CD14-positive monocyte (primary cell): ENCODE results near the gene PRDM7. TPM values are rescaled to one million over a fixed set of nuclear protein-coding genes. Genes with fewer than 3 reads are reported as not detected.
A peak's percentile ranks its signal among the peaks of the same experiment; 100 is the strongest.
"Not testable (repeated sequence)": the region's sequence is repeated elsewhere in the genome, so short reads cannot be mapped to it uniquely, and the experiment has no call there.

Experiments
- DNase-seq, 3 donors: peaks; one replicate each; pipeline ENCODE4 v3.0.0-alpha.2; 2011 to 2022
- H2AFZ ChIP-seq: 2 replicates; pipeline ENCODE4 v1.6.0; 2012; ENCODE audit warnings: mild to moderate bottlenecking, low read depth, low read length, inconsistent platforms; ENCODE audit not compliant: insufficient read depth, poor library complexity, severe bottlenecking
- H3K27ac ChIP-seq, 2 donors: 1 replicate in 1 of 2; 2 replicates in 1 of 2; pipeline ENCODE4 v1.5.1; 2012 to 2013; ENCODE audit warnings: low read length in 2 of 2, control low read depth in 1 of 2, inconsistent platforms in 1 of 2, low read depth in 1 of 2, mild to moderate bottlenecking in 1 of 2
- H3K27me3 ChIP-seq, 2 donors: one replicate each; pipeline versions ENCODE4 v1.6.0 to v1.6.1; 2011 to 2013; ENCODE audit warnings: low read length in 2 of 2; ENCODE audit not compliant: control insufficient read depth in 2 of 2, insufficient read depth in 2 of 2
- H3K36me3 ChIP-seq, 2 donors: replicated peaks in 1 of 2; 1 replicate in 1 of 2; 2 replicates in 1 of 2; pipeline versions ENCODE4 v1.5.1 to v1.6.1; 2012 to 2013; ENCODE audit warnings: low read length in 2 of 2, control low read depth in 1 of 2, inconsistent platforms in 1 of 2, mild to moderate bottlenecking in 1 of 2; ENCODE audit not compliant: insufficient read depth in 2 of 2, control insufficient read depth in 1 of 2
- H3K4me1 ChIP-seq, 2 donors: 1 replicate in 1 of 2; 2 replicates in 1 of 2; pipeline versions ENCODE4 v1.5.1 to v1.6.1; 2012 to 2013; ENCODE audit warnings: low read length in 2 of 2, control low read depth in 1 of 2, inconsistent platforms in 1 of 2, mild to moderate bottlenecking in 1 of 2, moderate library complexity in 1 of 2; ENCODE audit not compliant: insufficient read depth in 2 of 2, control insufficient read depth in 1 of 2
- H3K4me2 ChIP-seq: replicated peaks from 2 replicates; pipeline ENCODE3; 2012; ENCODE audit warnings: low read length, moderate library complexity, mild to moderate bottlenecking; ENCODE audit not compliant: poor library complexity, severe bottlenecking; ENCODE audit errors: extremely low read depth
- H3K4me3 ChIP-seq, 3 experiments: fragments of 200-600 bp in 1 of 3; sonication (generic) in 1 of 3; replicated peaks in 1 of 3; 1 replicate in 2 of 3; 2 replicates in 1 of 3; pipeline ENCODE4 v1.5.1; 2011 to 2013; ENCODE audit warnings: low read length in 3 of 3, mild to moderate bottlenecking in 3 of 3, control low read depth in 2 of 3, low read depth in 2 of 3, inconsistent platforms in 1 of 3, moderate library complexity in 1 of 3
- H3K79me2 ChIP-seq: 2 replicates; pipeline ENCODE4 v1.6.0; 2012; ENCODE audit warnings: mild to moderate bottlenecking, control low read depth, inconsistent platforms, low read length, moderate library complexity; ENCODE audit not compliant: insufficient read depth
- H3K9ac ChIP-seq: 2 replicates; pipeline ENCODE4 v1.6.0; 2017; ENCODE audit warnings: low read length, mild to moderate bottlenecking; ENCODE audit not compliant: insufficient read depth, poor library complexity, severe bottlenecking
- H3K9me3 ChIP-seq, 2 donors: replicated peaks in 1 of 2; 1 replicate in 1 of 2; 2 replicates in 1 of 2; pipeline versions ENCODE4 v1.5.1 to v1.6.1; 2012 to 2013; ENCODE audit warnings: low read length in 2 of 2, control low read depth in 1 of 2; ENCODE audit not compliant: control insufficient read depth in 1 of 2, insufficient read depth in 1 of 2
- H4K20me1 ChIP-seq: 2 replicates; pipeline ENCODE4 v1.6.0; 2012; ENCODE audit warnings: mild to moderate bottlenecking, low read length, control low read depth, moderate library complexity; ENCODE audit not compliant: insufficient read depth
- H3K27ac Mint-ChIP-seq, 7 donors: one replicate each; pipeline ENCODE4 v1.8.0; 2020; ENCODE audit warnings: mild to moderate bottlenecking in 7 of 7, mixed read lengths in 7 of 7, moderate library complexity in 6 of 7, inconsistent platforms in 2 of 7
- H3K27me3 Mint-ChIP-seq, 3 donors: one replicate each; pipeline ENCODE4 v1.8.0; 2021 to 2022; ENCODE audit warnings: low read depth in 3 of 3, mild to moderate bottlenecking in 3 of 3, mixed read lengths in 3 of 3, moderate library complexity in 3 of 3, inconsistent platforms in 1 of 3
- H3K36me3 Mint-ChIP-seq, 2 donors: one replicate each; pipeline ENCODE4 v1.8.0; 2020; ENCODE audit warnings: mixed read lengths in 2 of 2, inconsistent platforms in 1 of 2, mild to moderate bottlenecking in 1 of 2
- H3K4me1 Mint-ChIP-seq: one replicate; pipeline ENCODE4 v1.8.0; 2020; ENCODE audit warnings: mild to moderate bottlenecking, mixed read lengths
- H3K4me3 Mint-ChIP-seq, 2 donors: one replicate each; pipeline ENCODE4 v1.8.0; 2020; ENCODE audit warnings: mild to moderate bottlenecking in 2 of 2, mixed read lengths in 2 of 2, moderate library complexity in 1 of 2
- H3K9me3 Mint-ChIP-seq, 7 donors: one replicate each; pipeline ENCODE4 v1.8.0; 2020 to 2022; ENCODE audit warnings: mixed read lengths in 7 of 7, mild to moderate bottlenecking in 6 of 7, moderate library complexity in 6 of 7, inconsistent platforms in 2 of 7
- WGBS: methylation state at CpG from one replicate; pipeline ENCODE4 v1.1.5; 2013; ENCODE audit warnings: missing lambda C conversion rate; ENCODE audit not compliant: insufficient coverage; 5-methylcytosine and 5-hydroxymethylcytosine counted together
- intact Hi-C, 2 donors: fragments of 100-400 bp; cut with micrococcal nuclease; formaldehyde crosslinking; loops; one replicate each; pipeline versions ENCODE4 v1.15.0 to v1.15.1; 2023
- polyA plus RNA-seq, 3 donors: library from polyadenylated mRNA; depleted of rRNA in 1 of 3; unstranded in 2 of 3; stranded (reverse) in 1 of 3; fragments of 300-500 nt in 2 of 3; fragments of >200 nt in 1 of 3; fragmentation: Illumina TruSeq in 2 of 3; gene quantifications; 1 replicate in 2 of 3; 2 replicates in 1 of 3; pipeline ENCODE4 v1.2.3, GENCODE V29; 2012 to 2021
- TF ChIP-seq, protein P1 (sequence below): fragments of 200-600 bp; IDR thresholded peaks from one replicate; pipeline ENCODE4 v1.8.0; 2022; ENCODE audit warnings: antibody characterized with exemption, mild to moderate bottlenecking

The PRDM7 gene
- polyA plus RNA-seq, 3 donors: not detected

DNA sequence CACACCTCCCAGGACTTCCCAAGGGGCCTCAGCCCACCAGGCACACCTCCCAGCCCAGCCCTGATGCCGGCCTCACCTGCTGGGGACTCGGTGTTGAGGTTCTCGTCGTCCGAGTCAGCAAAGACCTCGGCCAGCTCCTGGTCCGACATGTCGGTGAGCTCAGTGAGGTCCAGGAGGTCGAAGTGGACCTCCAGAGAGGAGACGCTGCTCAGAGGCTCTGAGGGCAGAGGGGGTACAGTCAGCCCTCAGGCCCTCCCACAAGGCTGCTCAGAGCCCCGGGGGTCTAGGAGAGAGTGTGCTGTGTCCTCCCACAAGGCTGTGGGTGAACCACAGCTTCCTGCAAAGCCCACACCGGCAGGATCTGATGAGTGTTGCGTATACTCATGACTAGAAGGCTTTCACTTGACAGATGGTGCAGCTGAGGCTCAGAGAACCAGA, 68.4 kb downstream of the PRDM7 start:
- 1% methylated on average over 12 of the region's 13 CpGs for WGBS
- no peaks in the 10 kb centered on the region for H3K9me3 Mint-ChIP-seq
- Histone ChIP-seq H3K4me2 (no peak overlapping the region), H3K27ac (no peak overlapping the region), H3K9me3 (no peaks in the 10 kb centered on the region), H3K4me1 (peaks cover 4 to 7% of the 10 kb centered on the region in 2 donors), H4K20me1 (no peaks in the 10 kb centered on the region), H3K36me3 (no peaks in the 10 kb centered on the region), H3K9ac (no peak overlapping the region), H3K4me3 (no peak overlapping the region), H3K27me3 (peaks cover 0 to 7% of the 10 kb centered on the region in 2 donors), H2AFZ (no peak overlapping the region), H3K79me2 (no peaks in the 10 kb centered on the region)
- TF ChIP-seq, protein P1, sequence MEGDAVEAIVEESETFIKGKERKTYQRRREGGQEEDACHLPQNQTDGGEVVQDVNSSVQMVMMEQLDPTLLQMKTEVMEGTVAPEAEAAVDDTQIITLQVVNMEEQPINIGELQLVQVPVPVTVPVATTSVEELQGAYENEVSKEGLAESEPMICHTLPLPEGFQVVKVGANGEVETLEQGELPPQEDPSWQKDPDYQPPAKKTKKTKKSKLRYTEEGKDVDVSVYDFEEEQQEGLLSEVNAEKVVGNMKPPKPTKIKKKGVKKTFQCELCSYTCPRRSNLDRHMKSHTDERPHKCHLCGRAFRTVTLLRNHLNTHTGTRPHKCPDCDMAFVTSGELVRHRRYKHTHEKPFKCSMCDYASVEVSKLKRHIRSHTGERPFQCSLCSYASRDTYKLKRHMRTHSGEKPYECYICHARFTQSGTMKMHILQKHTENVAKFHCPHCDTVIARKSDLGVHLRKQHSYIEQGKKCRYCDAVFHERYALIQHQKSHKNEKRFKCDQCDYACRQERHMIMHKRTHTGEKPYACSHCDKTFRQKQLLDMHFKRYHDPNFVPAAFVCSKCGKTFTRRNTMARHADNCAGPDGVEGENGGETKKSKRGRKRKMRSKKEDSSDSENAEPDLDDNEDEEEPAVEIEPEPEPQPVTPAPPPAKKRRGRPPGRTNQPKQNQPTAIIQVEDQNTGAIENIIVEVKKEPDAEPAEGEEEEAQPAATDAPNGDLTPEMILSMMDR: no peak
- H3K27me3 Mint-ChIP-seq: peaks cover 23 to 38% (median 27%) of the 10 kb centered on the region in 3 donors
- DNase-seq: no peak
- H3K27ac Mint-ChIP-seq: no peak overlapping the region
- H3K36me3 Mint-ChIP-seq: no peaks in the 10 kb centered on the region
- H3K4me1 Mint-ChIP-seq: peaks cover 8% of the 10 kb centered on the region
- H3K4me3 Mint-ChIP-seq: peak overlapping the region; percentile 20 to 35
- intact Hi-C loops: no loop called here

DNA sequence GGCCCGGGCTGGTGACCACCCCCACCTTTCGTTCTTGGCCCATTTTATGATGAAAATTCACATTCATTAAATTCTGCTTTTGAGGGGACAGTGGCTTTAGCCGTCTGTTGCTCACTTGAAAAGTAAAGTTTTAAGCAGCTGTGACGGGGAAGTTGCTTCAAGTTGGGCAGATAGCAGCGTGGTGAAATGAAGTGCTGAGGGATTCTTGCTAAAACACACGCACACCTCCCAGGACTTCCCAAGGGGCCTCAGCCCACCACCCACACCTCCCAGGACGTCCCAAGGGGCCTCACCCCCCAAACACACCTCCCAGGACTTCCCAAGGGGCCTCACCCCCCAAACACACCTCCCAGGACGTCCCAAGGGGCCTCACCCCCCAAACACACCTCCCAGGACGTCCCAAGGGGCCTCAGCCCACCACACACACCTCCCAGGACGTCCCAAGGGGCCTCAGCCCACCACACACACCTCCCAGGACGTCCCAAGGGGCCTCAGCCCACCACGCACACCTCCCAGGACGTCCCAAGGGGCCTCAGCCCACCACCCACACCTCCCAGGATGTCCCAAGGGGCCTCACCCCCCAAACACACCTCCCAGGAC, 69.4 kb downstream of the PRDM7 start:
- H3K27ac ChIP-seq, H3K4me1 Mint-ChIP-seq, H3K79me2 ChIP-seq, H3K9me3 ChIP-seq, H3K36me3 ChIP-seq, DNase-seq, H3K4me3 Mint-ChIP-seq, H3K4me1 ChIP-seq, intact Hi-C loops, H2AFZ ChIP-seq, H3K9me3 Mint-ChIP-seq, H3K9ac ChIP-seq, H3K27me3 ChIP-seq, H3K4me2 ChIP-seq, H4K20me1 ChIP-seq, H3K4me3 ChIP-seq, H3K36me3 Mint-ChIP-seq: not testable (repeated sequence)
- Mint-ChIP-seq H3K27me3 (peaks cover 23 to 35% (median 25%) of the 10 kb centered on the region in 3 donors), H3K27ac (peak overlapping the region in 1 of 7 donors; percentile 41)
- WGBS: 46% methylated on average over 4 of the region's 13 CpGs
